ENCODE results near the gene MCCC1.
A peak's percentile ranks its signal among the peaks of the same experiment; 100 is the strongest.

Gene MCCC1

GRCh38 chr3:183094711-183095110 is 4.6 kb downstream of the MCCC1 start:
- DNase-seq (ENCODE audit: low read depth, low spot score) = no peak
- H3K4me3 ChIP-seq (ENCODE audit: low read depth, low read length) = no peak overlapping the region
- POLR2A ChIA-PET = no interaction called here
- TF ChIP-seq CTCF (IDR thresholded peaks at IDR 0.05; ENCODE audit: insufficient read depth, low read length, missing control alignments) = no peak
- CTCF ChIA-PET = interaction anchor here (2.4 kb wide), 1 partner anchor 9 kb away, joined by 22 read pairs; no protein-coding TSS in a partner anchor

- H3K4me3 ChIP-seq (ENCODE audit: low read depth, low read length) = no peak overlapping the region
- CTCF ChIA-PET = interaction anchor here (1.7 kb wide), 1 partner anchor 8 kb away, joined by 8 read pairs; no protein-coding TSS in a partner anchor
- POLR2A ChIA-PET = no interaction called here
- TF ChIP-seq CTCF (IDR thresholded peaks at IDR 0.05; ENCODE audit: insufficient read depth, low read length, missing control alignments) = no peak
- no peak for DNase-seq (ENCODE audit: low read depth, low spot score)
Measured at GRCh38 chr3:183092256-183092655, 7.0 kb downstream of the MCCC1 start.

- H3K4me3 ChIP-seq (ENCODE audit: low read depth, low read length) = no peak overlapping the region
- ChIA-PET POLR2A (no interaction called here), CTCF (interaction anchor here (5.1 kb wide), 1 partner anchor 9 kb away, joined by 22 read pairs; no protein-coding TSS in a partner anchor)
- TF ChIP-seq CTCF (IDR thresholded peaks at IDR 0.05; ENCODE audit: insufficient read depth, low read length, missing control alignments) = no peak
- DNase-seq (ENCODE audit: low read depth, low spot score) = no peak
Measured at GRCh38 chr3:183087184-183087583, 12.1 kb downstream of the MCCC1 start.

- POLR2A ChIA-PET = no interaction called here
- DNase-seq (ENCODE audit: low read depth, low spot score) = peak; percentile 56
- CTCF ChIA-PET = interaction anchor here (0.7 to 5.1 kb wide), 16 partner anchors 8 to 128 kb away, joined by 3 to 22 read pairs (median 3); partner anchors contain the start of gene MCCC1
- no peak overlapping the region for H3K4me3 ChIP-seq (ENCODE audit: low read depth, low read length)
- TF ChIP-seq CTCF (IDR thresholded peaks at IDR 0.05; ENCODE audit: insufficient read depth, low read length, missing control alignments) = peak; percentile 24
Measured at GRCh38 chr3:183085634-183086390, 13.5 kb downstream of the MCCC1 start.

- ChIA-PET POLR2A (interaction anchor here (1.1 kb wide), 1 partner anchor 14 kb away, joined by 3 read pairs; no protein-coding TSS in a partner anchor), CTCF (interaction anchor here (0.7 to 2.8 kb wide), 3 partner anchors 11 to 301 kb away, joined by 3 to 8 read pairs (median 5); no protein-coding TSS in a partner anchor)
- no peak for DNase-seq (ENCODE audit: low read depth, low spot score)
- H3K4me3 ChIP-seq (ENCODE audit: low read depth, low read length) = no peak overlapping the region
- TF ChIP-seq CTCF (IDR thresholded peaks at IDR 0.05; ENCODE audit: insufficient read depth, low read length, missing control alignments) = no peak
Measured at GRCh38 chr3:183082355-183082915, 16.9 kb downstream of the MCCC1 start.

Measured in AG04449 (cell line).